Measurements from ENCODE around the gene DKK1. TPM values are rescaled to one million over a fixed set of nuclear protein-coding genes. Genes with fewer than 3 reads are reported as not detected.

The DKK1 gene
- total RNA-seq, 4 donors from 2014 or later: 3.5 to 13.3 (median 6.0) TPM

- ATAC-seq (ENCODE audit: low FRiP score): no peak
- DNase-seq (ENCODE audit: low spot score): no peak
These were observed 37.1 kb upstream of the DKK1 start for GRCh38 chr10:52276986-52277385.

GRCh38 chr10:52279546-52279945, 34.5 kb upstream of the DKK1 start:
- DNase-seq (ENCODE audit: low spot score) (no peak), ATAC-seq (ENCODE audit: low FRiP score) (no peak)
- no peak for TF ChIP-seq CTCF (IDR thresholded peaks at IDR 0.05)

More at GRCh38 chr10:52276986-52277385, 37.1 kb upstream of the DKK1 start:
- TF ChIP-seq CTCF (IDR thresholded peaks at IDR 0.05): no peak

- DNase-seq (ENCODE audit: low spot score): no peak
- no peak for ATAC-seq (ENCODE audit: low FRiP score)
- TF ChIP-seq CTCF (IDR thresholded peaks at IDR 0.05): no peak
These were observed 34.0 kb upstream of the DKK1 start for GRCh38 chr10:52280051-52280450.

- DNase-seq (ENCODE audit: low spot score) (no peak), ATAC-seq (ENCODE audit: low FRiP score) (no peak)
- no peak for TF ChIP-seq CTCF (IDR thresholded peaks at IDR 0.05)
These were observed 30.9 kb upstream of the DKK1 start for GRCh38 chr10:52283174-52283573.

GRCh38 chr10:52284416-52285013, 29.6 kb upstream of the DKK1 start:
- ATAC-seq (ENCODE audit: low FRiP score) (no peak), DNase-seq (ENCODE audit: low spot score) (no peak)
- no peak for TF ChIP-seq CTCF (IDR thresholded peaks at IDR 0.05)

GRCh38 chr10:52287866-52288265, 26.2 kb upstream of the DKK1 start:
- TF ChIP-seq CTCF (IDR thresholded peaks at IDR 0.05): no peak
- no peak for DNase-seq (ENCODE audit: low spot score)
- ATAC-seq (ENCODE audit: low FRiP score): no peak

GRCh38 chr10:52297747-52298146, 16.3 kb upstream of the DKK1 start:
- no peak for TF ChIP-seq CTCF (IDR thresholded peaks at IDR 0.05)
- ATAC-seq (ENCODE audit: low FRiP score): no peak
- DNase-seq (ENCODE audit: low spot score): no peak
